Measurements from ENCODE around the gene GTPBP4. TPM values are rescaled to one million over a fixed set of nuclear protein-coding genes. Genes with fewer than 3 reads are reported as not detected.
"Not testable (repeated sequence)": the region's sequence is repeated elsewhere in the genome, so short reads cannot be mapped to it uniquely, and the experiment has no call there.

The GTPBP4 gene
- total RNA-seq, 3 donors from 2014 or later, result 19.2 to 27.8 (median 26.6) TPM

DNA sequence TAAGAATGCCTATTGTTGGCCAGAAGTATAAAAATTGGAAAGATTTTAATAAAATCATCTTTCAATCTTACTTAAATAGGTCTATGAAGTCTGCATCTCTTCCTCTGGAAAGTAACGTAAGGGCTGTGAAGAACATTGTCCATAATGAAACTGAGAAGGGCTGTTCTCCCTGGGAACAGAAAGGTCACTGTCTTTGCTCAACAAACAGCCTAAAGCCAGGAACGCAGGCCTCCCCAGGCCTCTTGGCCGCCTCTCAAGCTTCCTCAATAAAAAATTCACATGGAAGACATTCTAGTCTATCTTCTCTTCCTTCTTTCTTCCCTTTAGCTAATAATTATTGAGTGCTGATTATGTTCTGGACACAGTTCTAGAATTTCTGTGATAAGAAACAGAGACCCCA is 46.5 kb downstream of the GTPBP4 start:
- TF ChIP-seq, protein P1, sequence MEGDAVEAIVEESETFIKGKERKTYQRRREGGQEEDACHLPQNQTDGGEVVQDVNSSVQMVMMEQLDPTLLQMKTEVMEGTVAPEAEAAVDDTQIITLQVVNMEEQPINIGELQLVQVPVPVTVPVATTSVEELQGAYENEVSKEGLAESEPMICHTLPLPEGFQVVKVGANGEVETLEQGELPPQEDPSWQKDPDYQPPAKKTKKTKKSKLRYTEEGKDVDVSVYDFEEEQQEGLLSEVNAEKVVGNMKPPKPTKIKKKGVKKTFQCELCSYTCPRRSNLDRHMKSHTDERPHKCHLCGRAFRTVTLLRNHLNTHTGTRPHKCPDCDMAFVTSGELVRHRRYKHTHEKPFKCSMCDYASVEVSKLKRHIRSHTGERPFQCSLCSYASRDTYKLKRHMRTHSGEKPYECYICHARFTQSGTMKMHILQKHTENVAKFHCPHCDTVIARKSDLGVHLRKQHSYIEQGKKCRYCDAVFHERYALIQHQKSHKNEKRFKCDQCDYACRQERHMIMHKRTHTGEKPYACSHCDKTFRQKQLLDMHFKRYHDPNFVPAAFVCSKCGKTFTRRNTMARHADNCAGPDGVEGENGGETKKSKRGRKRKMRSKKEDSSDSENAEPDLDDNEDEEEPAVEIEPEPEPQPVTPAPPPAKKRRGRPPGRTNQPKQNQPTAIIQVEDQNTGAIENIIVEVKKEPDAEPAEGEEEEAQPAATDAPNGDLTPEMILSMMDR (IDR thresholded peaks at IDR 0.05), result no peak
- DNase-seq (no peak), ATAC-seq (no peak)
- intact Hi-C loops (cut with DNase I, micrococcal nuclease), result no loop called here
- Histone ChIP-seq H3K9me3 (no peaks in the 10 kb centered on the region), H3K36me3 (ENCODE audit: low read depth) (no peaks in the 10 kb centered on the region), H3K4me3 (no peak overlapping the region), H3K4me1 (ENCODE audit: low read depth) (no peaks in the 10 kb centered on the region)

DNA sequence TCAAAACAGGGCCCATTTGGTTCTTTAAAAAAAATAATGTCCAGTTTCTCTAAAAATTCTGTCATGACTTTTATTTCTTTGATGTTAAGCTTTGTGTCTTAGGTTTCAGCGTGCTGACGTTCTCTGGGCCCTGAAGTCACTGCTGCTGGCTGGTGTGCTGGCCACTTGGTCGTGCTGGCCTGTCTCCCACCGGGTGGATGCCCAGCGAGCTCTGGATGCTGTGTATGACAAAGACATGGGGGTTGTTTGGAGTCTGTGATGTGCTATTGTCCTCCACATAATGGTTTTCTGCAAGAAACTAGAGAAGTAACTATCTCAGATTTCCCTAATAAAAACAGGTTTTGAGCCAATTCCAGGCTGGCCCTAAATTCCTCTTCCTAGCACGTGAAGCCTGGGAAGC is 47.0 kb downstream of the GTPBP4 start:
- Histone ChIP-seq H3K9me3 (no peaks in the 10 kb centered on the region), H3K4me3 (no peak overlapping the region), H3K4me1 (ENCODE audit: low read depth) (no peaks in the 10 kb centered on the region), H3K36me3 (ENCODE audit: low read depth) (no peaks in the 10 kb centered on the region)
- ATAC-seq (no peak), DNase-seq (no peak)
- TF ChIP-seq, protein P1 (IDR thresholded peaks at IDR 0.05), result no peak
- intact Hi-C loops (cut with DNase I, micrococcal nuclease), result no loop called here

DNA sequence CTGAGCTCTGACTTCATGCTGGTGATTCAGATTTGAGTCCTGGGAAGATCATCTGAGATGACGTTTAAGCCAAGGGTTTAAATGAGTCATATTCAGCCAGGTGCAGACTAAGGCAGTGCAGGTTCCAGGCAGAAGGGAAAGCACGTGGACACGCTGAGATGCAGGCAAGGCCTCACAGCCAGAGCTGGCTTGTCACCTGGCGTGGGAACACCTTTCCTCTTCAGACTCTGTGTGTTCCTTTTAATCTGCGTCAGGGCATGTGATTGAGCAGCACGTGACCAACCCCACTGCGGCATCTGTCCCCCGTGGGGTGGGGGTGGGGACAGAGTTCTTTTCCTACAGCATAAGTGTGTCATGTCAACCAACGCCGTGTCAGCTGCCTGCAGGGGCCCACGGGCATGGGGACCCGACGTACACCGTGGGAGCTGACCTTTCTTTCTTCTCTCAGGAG is 48.1 kb downstream of the GTPBP4 start:
- intact Hi-C loops (cut with DNase I, micrococcal nuclease), result no loop called here
- DNase-seq (no peak), ATAC-seq (peak; percentile 56)
- no peaks in the 10 kb centered on the region for H3K4me1 ChIP-seq (ENCODE audit: low read depth)
- TF ChIP-seq, protein P1 (IDR thresholded peaks at IDR 0.05), result no peak
- no peaks in the 10 kb centered on the region for H3K36me3 ChIP-seq (ENCODE audit: low read depth)
- no peak overlapping the region for H3K4me3 ChIP-seq
- no peaks in the 10 kb centered on the region for H3K9me3 ChIP-seq

DNA sequence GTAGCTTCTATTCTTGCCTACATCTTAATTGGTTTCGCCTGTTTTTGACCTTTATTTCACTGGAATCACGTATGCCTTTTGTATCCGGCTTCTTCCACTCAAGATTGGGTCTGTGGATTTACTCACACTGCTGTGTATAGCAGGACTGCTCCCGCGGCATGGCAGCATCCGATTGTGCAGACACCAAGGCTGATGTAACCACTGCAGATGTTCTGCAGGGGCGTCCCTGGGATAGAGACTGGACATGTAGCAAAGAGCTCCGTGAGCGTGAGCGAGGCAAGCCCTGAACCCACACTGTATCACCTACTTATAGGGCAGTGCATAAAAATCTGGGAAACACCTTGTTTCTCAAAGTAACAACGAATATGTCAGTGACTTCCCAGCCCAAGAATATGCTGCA is 48.9 kb downstream of the GTPBP4 start:
- Histone ChIP-seq H3K9me3 (no peaks in the 10 kb centered on the region), H3K36me3 (ENCODE audit: low read depth) (no peaks in the 10 kb centered on the region), H3K4me3 (no peak overlapping the region), H3K4me1 (ENCODE audit: low read depth) (no peaks in the 10 kb centered on the region)
- TF ChIP-seq, protein P1 (IDR thresholded peaks at IDR 0.05), result no peak
- DNase-seq, result no peak
- ATAC-seq, result no peak
- intact Hi-C loops (cut with DNase I, micrococcal nuclease), result no loop called here

DNA sequence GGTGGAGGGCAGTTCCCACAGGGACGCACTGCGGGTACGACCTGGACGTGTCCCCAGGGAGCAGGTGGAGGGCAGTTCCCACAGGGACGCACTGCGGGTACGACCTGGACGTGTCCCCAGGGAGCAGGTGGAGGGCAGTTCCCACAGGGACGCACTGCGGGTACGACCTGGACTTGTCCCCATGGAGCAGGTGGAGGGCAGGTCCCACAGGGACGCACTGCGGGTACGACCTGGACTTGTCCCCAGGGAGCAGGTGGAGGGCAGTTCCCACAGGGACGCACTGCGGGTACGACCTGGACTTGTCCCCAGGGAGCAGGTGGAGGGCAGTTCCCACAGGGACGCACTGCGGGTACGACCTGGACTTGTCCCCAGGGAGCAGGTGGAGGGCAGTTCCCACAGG is 50.5 kb downstream of the GTPBP4 start:
- H3K4me3 ChIP-seq; H3K9me3 ChIP-seq; H3K4me1 ChIP-seq (ENCODE audit: low read depth); DNase-seq; H3K36me3 ChIP-seq (ENCODE audit: low read depth); ATAC-seq; intact Hi-C loops (cut with DNase I, micrococcal nuclease): not testable (repeated sequence)

DNA sequence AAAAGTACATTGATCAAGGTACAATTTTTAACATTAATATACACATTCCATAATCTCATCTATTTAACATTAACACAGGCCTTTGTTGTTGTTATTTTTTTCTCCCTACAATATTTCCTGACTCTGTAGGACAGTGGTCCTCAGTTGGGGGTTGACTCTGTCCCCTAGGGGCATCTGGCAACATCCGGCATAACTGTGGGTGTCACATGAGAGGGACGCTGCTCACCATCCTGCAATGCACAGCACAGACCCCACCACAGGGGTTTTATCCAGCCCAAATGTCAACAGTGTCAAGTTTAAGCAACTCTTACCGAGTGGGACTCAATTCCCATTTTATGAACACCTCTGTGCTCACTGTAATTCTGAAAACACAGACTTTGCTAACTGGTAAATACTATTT is 51.9 kb downstream of the GTPBP4 start:
- DNase-seq (no peak), ATAC-seq (no peak)
- Histone ChIP-seq H3K36me3 (ENCODE audit: low read depth) (no peaks in the 10 kb centered on the region), H3K4me3 (no peak overlapping the region), H3K9me3 (no peaks in the 10 kb centered on the region), H3K4me1 (ENCODE audit: low read depth) (no peaks in the 10 kb centered on the region)
- intact Hi-C loops (cut with DNase I, micrococcal nuclease), result no loop called here
- TF ChIP-seq, protein P1 (IDR thresholded peaks at IDR 0.05), result no peak

Data from mucosa of descending colon (tissue), 3 donors.